RWPE1 (cell line): ENCODE data around the gene CSN3.

ENCODE experiments used
- CTCF ChIA-PET: fragments of 350-600 bp; sonication (Branson Sonifier 250); formaldehyde crosslinking; extraction: SDS; loops from one replicate; lab custom pipeline; 2021; lab: Yijun Ruan, JAX
- POLR2A ChIA-PET: fragments of 400-600 bp; formaldehyde crosslinking; extraction: SDS; loops from one replicate; lab custom pipeline; 2020; ENCODE audit warnings: antibody characterized with exemption; ENCODE audit not compliant: low non-redundant PET; lab: Yijun Ruan, JAX
- DNase-seq: peaks from one replicate; pipeline ENCODE4 v3.0.0; 2012; ENCODE audit warnings: low spot score
- H3K27ac ChIP-seq: fragments of 450-650 bp; 2 replicates; pipeline ENCODE4 v1.5.1; 2017
- CTCF ChIP-seq: fragments of 450-650 bp; conservative IDR thresholded peaks from 2 replicates; pipeline ENCODE4 v1.5.1; 2017; ENCODE audit warnings: low read depth, mild to moderate bottlenecking

Gene CSN3

GRCh38 chr4:70225824-70226223 is 16.6 kb upstream of the CSN3 start, which contains the start of gene FDCSP:
TSS of gene FDCSP (plus strand) at chr4:70226124. CDS start at chr4:70231195, 5,071 bp downstream.
- no peak for DNase-seq
- POLR2A ChIA-PET: no interaction called here
- H3K27ac ChIP-seq: no peak within 1 kb of the TSS
- no peak for TF ChIP-seq CTCF
- CTCF ChIA-PET: no interaction called here

- ChIA-PET POLR2A (no interaction called here), CTCF (interaction anchor here (0.6 kb wide), 1 partner anchor 49 kb away, joined by 3 read pairs; no protein-coding TSS in a partner anchor)
- no peak overlapping the region for H3K27ac ChIP-seq
- no peak for TF ChIP-seq CTCF
- no peak for DNase-seq
Measured at GRCh38 chr4:70236125-70236524, 6.3 kb upstream of the CSN3 start.

- TF ChIP-seq CTCF: no peak
- ChIA-PET POLR2A (no interaction called here), CTCF (no interaction called here)
- H3K27ac ChIP-seq: no peak overlapping the region
- no peak for DNase-seq
Measured at GRCh38 chr4:70239131-70239883, 3.1 kb upstream of the CSN3 start.

- ChIA-PET CTCF (no interaction called here), POLR2A (no interaction called here)
- no peak for DNase-seq
- no peak for TF ChIP-seq CTCF
- no peak overlapping the region for H3K27ac ChIP-seq
Measured at GRCh38 chr4:70239884-70240591, 2.4 kb upstream of the CSN3 start.

GRCh38 chr4:70243091-70243490 is 694 bp downstream of the CSN3 start:
- no peak overlapping the region for H3K27ac ChIP-seq
- ChIA-PET POLR2A (no interaction called here), CTCF (no interaction called here)
- no peak for DNase-seq
- no peak for TF ChIP-seq CTCF

GRCh38 chr4:70251250-70251944 is 9.0 kb downstream of the CSN3 start:
- no peak for DNase-seq
- ChIA-PET CTCF (no interaction called here), POLR2A (no interaction called here)
- no peak overlapping the region for H3K27ac ChIP-seq
- TF ChIP-seq CTCF: no peak
